ENCODE data around the gene ZNF618. TPM values are rescaled to one million over a fixed set of nuclear protein-coding genes. Genes with fewer than 3 reads are reported as not detected.

ZNF618 gene
- total and polyA plus RNA-seq, 8 donors = 1.2 to 19.8 (median 5.3) TPM

DNA sequence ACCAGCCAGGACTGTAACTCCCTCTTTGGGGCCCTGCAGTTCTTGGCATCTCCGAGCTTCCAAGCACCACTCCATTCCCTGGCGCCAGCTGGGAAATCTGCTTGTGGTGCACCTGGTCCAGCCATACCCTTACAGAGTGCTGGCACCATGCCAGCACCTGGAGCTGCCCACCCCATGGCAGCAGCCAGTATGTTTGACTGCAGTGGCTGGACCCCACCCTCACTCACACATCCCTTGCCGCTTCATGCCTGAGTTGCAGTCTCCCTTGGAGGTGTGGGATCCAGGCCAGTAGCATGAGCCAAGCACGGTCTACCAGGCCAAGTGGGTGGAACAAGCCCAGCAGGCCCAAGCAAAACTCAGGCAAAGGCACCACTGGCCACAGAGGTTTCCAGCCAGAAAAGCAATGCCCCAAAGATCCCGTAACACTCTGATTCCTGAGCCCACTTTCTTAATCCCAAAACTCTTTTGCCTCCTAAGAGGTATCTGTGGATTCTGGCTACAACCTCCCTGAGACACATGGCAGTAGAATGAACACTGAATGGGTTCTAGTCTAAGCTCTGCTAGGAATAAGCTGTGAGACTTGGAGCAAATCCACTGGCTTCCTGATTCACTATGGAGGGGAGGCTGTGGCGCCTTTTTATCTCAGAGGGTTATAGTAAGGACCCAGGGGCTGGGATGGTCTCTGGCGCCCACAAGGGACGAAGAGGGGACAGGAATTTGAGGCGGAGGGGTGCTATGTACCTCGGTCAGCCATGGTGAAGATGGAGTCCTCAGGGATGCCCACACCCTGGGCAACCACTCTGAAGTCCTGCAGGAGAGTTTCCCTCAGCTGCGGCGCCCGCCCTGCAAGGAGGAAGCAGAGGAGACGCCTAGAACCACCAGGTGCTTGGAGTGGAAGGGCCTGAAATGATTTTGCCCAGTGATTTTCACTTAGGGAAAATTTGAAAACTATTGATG, 196.4 kb downstream of the ZNF618 start:
- intact Hi-C loops (cut with DNase I; ENCODE audit: low total_unique reads) = no loop called here
- Histone ChIP-seq H3K9me3 (no peaks in the 10 kb centered on the region), H3K4me1 (peaks cover 13 to 25% (median 20%) of the 10 kb centered on the region in 4 donors), H3K36me3 (no peaks in the 10 kb centered on the region), H3K27me3 (peaks cover 0 to 5% (median 0%) of the 10 kb centered on the region in 3 donors), H3K4me3 (no peak overlapping the region), H3K27ac (peak overlapping the region in 4 of 5 donors; percentile 12 to 82 (median 52))
- peak; percentile 32 to 83 for DNase-seq
- TF ChIP-seq, protein P1, sequence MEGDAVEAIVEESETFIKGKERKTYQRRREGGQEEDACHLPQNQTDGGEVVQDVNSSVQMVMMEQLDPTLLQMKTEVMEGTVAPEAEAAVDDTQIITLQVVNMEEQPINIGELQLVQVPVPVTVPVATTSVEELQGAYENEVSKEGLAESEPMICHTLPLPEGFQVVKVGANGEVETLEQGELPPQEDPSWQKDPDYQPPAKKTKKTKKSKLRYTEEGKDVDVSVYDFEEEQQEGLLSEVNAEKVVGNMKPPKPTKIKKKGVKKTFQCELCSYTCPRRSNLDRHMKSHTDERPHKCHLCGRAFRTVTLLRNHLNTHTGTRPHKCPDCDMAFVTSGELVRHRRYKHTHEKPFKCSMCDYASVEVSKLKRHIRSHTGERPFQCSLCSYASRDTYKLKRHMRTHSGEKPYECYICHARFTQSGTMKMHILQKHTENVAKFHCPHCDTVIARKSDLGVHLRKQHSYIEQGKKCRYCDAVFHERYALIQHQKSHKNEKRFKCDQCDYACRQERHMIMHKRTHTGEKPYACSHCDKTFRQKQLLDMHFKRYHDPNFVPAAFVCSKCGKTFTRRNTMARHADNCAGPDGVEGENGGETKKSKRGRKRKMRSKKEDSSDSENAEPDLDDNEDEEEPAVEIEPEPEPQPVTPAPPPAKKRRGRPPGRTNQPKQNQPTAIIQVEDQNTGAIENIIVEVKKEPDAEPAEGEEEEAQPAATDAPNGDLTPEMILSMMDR (IDR thresholded peaks at IDR 0.05) = no peak
- TF ChIP-seq POLR2AphosphoS5 (IDR thresholded peaks at IDR 0.05) = no peak
- TF ChIP-seq POLR2A (IDR thresholded peaks at IDR 0.05) = no peak
- TF ChIP-seq EP300 (IDR thresholded peaks at IDR 0.05) = no peak
- WGBS, 5 donors = 42 to 56% (median 52%) methylated on average over 14 of the region's 14 CpGs

DNA sequence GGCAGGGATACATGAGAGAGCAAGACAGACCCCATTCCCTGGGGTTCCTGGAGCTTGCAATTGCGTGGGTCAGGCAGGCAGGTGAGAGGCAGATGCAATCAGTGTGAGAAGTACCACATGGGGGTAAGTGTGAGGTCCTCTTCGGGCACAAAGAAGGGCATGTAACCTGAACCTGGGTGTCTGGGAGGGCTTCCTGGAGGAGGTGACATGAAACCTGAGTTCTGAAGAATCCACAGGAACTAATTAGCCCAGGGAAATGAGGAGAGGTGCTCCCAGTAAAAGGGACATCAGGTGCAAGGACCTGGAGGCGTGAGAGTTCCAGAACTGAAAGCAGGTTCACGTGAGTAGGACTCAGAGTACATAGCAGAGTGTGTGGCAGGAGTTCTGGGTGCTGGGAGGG, 199.5 kb downstream of the ZNF618 start:
- Histone ChIP-seq H3K9me3 (no peaks in the 10 kb centered on the region), H3K27ac (no peak overlapping the region), H3K4me3 (no peak overlapping the region), H3K36me3 (no peaks in the 10 kb centered on the region), H3K27me3 (peaks cover 0 to 7% (median 0%) of the 10 kb centered on the region in 3 donors), H3K4me1 (peaks cover 32 to 52% (median 42%) of the 10 kb centered on the region in 4 donors)
- TF ChIP-seq EP300 (IDR thresholded peaks at IDR 0.05) (no peak), POLR2AphosphoS5 (IDR thresholded peaks at IDR 0.05) (no peak), POLR2A (IDR thresholded peaks at IDR 0.05) (no peak)
- TF ChIP-seq, protein P1 (IDR thresholded peaks at IDR 0.05) = no peak
- no peak for DNase-seq
- intact Hi-C loops (cut with DNase I; ENCODE audit: low total_unique reads) = no loop called here
- WGBS, 5 donors = 65 to 74% (median 70%) methylated on average over 4 of the region's 4 CpGs

DNA sequence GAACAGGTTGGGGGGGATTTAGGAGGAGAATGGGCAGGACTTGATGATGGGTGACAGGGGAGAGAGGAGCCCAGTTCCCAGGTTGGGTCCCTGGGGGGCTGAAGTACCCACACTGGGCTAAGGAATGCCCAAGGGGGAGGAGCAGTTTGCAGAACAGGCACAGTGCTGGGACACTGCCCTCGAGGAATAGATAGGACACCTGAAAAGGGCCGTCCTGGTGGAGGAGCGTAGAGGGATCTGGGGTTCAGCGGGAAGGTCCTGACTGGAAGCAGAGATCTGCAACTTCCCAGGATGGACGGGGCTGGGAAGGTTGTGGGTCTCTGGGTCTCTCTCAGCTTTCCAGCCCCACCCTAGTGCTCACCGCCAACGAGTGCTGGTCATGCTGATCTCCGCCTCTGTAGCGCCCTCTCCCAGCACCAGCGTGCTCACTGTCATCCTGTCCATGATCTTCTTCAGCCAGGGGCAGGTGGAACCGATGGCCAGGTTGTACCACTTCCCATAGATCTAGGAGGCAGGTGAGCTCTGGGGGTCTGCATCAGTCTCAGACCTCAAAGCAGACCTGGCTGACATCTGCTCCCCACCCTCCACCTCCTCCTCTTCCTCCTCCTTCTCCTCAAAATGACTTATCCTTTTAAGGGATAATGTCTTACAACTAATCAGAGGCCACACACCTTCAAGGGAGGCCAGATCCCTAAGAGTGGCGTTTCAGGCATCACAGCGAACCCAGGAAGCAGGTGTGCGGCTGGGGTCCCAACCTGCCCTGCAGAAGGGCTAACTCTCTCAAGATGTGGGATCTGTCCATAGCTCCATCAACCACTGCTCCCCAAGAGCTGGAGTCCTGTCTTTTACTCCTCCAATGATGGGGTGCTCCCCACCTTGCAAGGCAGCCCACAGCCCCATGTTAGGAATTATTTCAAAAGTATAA, 200.4 kb downstream of the ZNF618 start:
- H3K4me3 ChIP-seq = no peak overlapping the region
- no peaks in the 10 kb centered on the region for H3K9me3 ChIP-seq
- peaks cover 0 to 7% (median 0%) of the 10 kb centered on the region in 3 donors for H3K27me3 ChIP-seq
- intact Hi-C loops (cut with DNase I; ENCODE audit: low total_unique reads) = no loop called here
- H3K27ac ChIP-seq = no peak overlapping the region
- H3K36me3 ChIP-seq = no peaks in the 10 kb centered on the region
- 67 to 85% (median 76%) methylated on average over 14 of the region's 14 CpGs for WGBS, 5 donors
- DNase-seq = no peak
- no peak for TF ChIP-seq EP300 (IDR thresholded peaks at IDR 0.05)
- TF ChIP-seq POLR2A (IDR thresholded peaks at IDR 0.05) = no peak
- TF ChIP-seq, protein P1 (IDR thresholded peaks at IDR 0.05) = no peak
- no peak for TF ChIP-seq POLR2AphosphoS5 (IDR thresholded peaks at IDR 0.05)
- H3K4me1 ChIP-seq = peaks cover 39 to 61% (median 45%) of the 10 kb centered on the region in 4 donors

All from stomach (tissue), 9 donors.